ENCODE data around the gene SLC38A10. TPM values are rescaled to one million over a fixed set of nuclear protein-coding genes. Genes with fewer than 3 reads are reported as not detected.

Gene SLC38A10
- total and polyA plus RNA-seq, 10 of the 15 experiments (the other 5 are each of a cell fraction or from before 2014, with no cell fraction given), result 0.52 to 67.9 (median 22.1) TPM

DNA sequence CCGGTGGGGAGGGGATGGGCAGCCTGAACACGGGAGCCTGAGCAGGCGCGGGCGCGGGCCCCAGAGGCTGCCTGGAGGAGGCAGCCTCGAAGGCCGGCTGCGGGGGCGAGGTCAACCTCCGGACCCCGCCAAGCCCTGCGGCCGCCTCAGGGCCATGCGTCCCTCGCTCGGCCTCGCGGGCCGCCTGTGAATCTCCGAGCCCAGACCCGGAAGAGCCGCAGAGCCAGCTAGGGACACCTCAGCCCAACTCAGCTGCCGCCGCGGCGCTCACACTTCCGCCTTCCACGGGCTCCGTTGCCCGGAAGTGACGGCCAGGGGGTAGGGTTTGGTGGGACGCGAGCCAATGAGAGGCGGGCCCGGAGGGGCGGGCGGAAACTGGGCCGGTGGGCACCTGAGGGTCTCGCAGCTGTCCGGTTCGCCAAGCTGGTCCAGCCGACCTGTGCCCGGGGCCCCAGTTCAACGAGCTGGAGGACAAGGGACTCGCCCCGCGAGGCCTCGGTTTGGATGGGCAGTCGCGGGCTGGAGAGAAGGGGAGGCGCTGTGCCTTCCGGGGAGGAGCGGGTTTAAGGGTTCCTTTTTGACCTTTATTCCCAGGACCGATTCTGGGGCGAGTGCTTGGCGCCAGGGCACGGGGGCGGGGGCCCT lies at the start of gene SLC38A10 (continued):
- TF ChIP-seq SMC3 (IDR thresholded peaks at IDR 0.05; ENCODE audit: borderline replicate concordance, low read length) (no peak), EGR1 (IDR thresholded peaks at IDR 0.05; ENCODE audit: borderline replicate concordance in 1 of 2, low read depth in 2 of 2, low read length in 2 of 2) (peak; percentile 20 to 69; a peak in 2 of 3 replicates), BHLHE40 (IDR thresholded peaks at IDR 0.05; ENCODE audit: borderline replicate concordance in 1 of 2, low read depth in 2 of 2, low read length in 1 of 2) (peak in 1 of 2 experiments; percentile 54; a peak in 2 of 4 replicates), RAD21 (IDR thresholded peaks at IDR 0.05; ENCODE audit: insufficient read depth, low read depth, low read length) (no peak), SMAD1 (IDR thresholded peaks at IDR 0.05; ENCODE audit: low read depth, partially characterized antibody) (peak; percentile 42), POLR2AphosphoS5 (IDR thresholded peaks at IDR 0.05; ENCODE audit: low read length) (peak; percentile 96), PKNOX1 (IDR thresholded peaks at IDR 0.05) (no peak), TBL1XR1 (IDR thresholded peaks at IDR 0.05; ENCODE audit: low read depth, low read length) (no peak), RUNX3 (IDR thresholded peaks at IDR 0.05; ENCODE audit: low read length) (no peak), NFYB (IDR thresholded peaks at IDR 0.05; ENCODE audit: insufficient read depth, low read depth, low read length) (peak; percentile 83)

GRCh38 chr17:81342269-81343070 lies 47.4 kb upstream of the SLC38A10 start:
- no peak overlapping the region for H2AFZ ChIP-seq (ENCODE audit: control insufficient read depth, low read depth, low read length)
- peak overlapping the region; percentile 66; the same call in 1 of the 2 replicates for H3K4me2 ChIP-seq (ENCODE audit: control insufficient read depth, insufficient read depth)
- ATAC-seq (no peak), DNase-seq (ENCODE audit: low read depth, low spot score) (no peak), FAIRE-seq (no peak)
- H3K4me1 ChIP-seq (ENCODE audit: control insufficient read depth, insufficient read depth, low read length), result no peaks in the 10 kb centered on the region
- H3K36me3 ChIP-seq (ENCODE audit: control insufficient read depth in 2 of 2, insufficient read depth in 2 of 2, low read length in 1 of 2), result no peaks in the 10 kb centered on the region
- ChIA-PET CTCF (no interaction called here), POLR2A (no interaction called here), SMC1A (ENCODE audit: uncharacterized antibody, unreplicated experiment) (no interaction called here), RAD21 (ENCODE audit: unreplicated experiment) (no interaction called here)
- intact Hi-C loops (cut with micrococcal nuclease; ENCODE audit: unreplicated experiment), result no loop called here
- no TSS peak for BruUV-seq (replicated peaks)
- no peak overlapping the region; the same call in 1 of the 2 replicates for H3K9ac ChIP-seq (ENCODE audit: control insufficient read depth, insufficient read depth, low read length)
- H3K27me3 ChIP-seq (replicated peaks in 1 of 2; ENCODE audit: control insufficient read depth in 2 of 2, insufficient read depth in 2 of 2, low read length in 1 of 2), result no peaks in the 10 kb centered on the region
- peak overlapping the region; percentile 94 for H3K4me3 ChIP-seq
- H3K79me2 ChIP-seq (ENCODE audit: control insufficient read depth, insufficient read depth, low read length), result peaks cover 21% of the 10 kb centered on the region
- no peak overlapping the region for H3K27ac ChIP-seq (ENCODE audit: control insufficient read depth, insufficient read depth)
- in situ Hi-C loops (cut with MboI), result no loop called here
- H3K9me3 ChIP-seq (replicated peaks; ENCODE audit: control insufficient read depth, insufficient read depth, low read length), result no peaks in the 10 kb centered on the region; the same call in 2 of the 3 replicates
- H4K20me1 ChIP-seq (ENCODE audit: control insufficient read depth, insufficient read depth), result no peaks in the 10 kb centered on the region
- 86% methylated on average over 51 of the region's 55 CpGs for WGBS (ENCODE audit: insufficient coverage, insufficient replicate concordance, low lambda C conversion rate, missing lambda C conversion rate)
- TF ChIP-seq JUNB (IDR thresholded peaks at IDR 0.05) (no peak), GATAD2B (conservative IDR thresholded peaks at IDR 0.05; ENCODE audit: low read depth) (no peak), BHLHE40 (IDR thresholded peaks at IDR 0.05; ENCODE audit: borderline replicate concordance in 1 of 2, low read depth in 2 of 2, low read length in 1 of 2) (no peak), CBX5 (IDR thresholded peaks at IDR 0.05; ENCODE audit: low read depth) (no peak), RBBP5 (conservative IDR thresholded peaks at IDR 0.05) (no peak), POLR2A (IDR thresholded peaks at IDR 0.05; ENCODE audit: low read depth, low read length) (no peak), WRNIP1 (IDR thresholded peaks at IDR 0.05; ENCODE audit: borderline replicate concordance, low read depth, low read length) (no peak), RELA (IDR thresholded peaks at IDR 0.05; ENCODE audit: borderline replicate concordance, partially characterized antibody) (no peak), USF1 (IDR thresholded peaks at IDR 0.05; ENCODE audit: borderline replicate concordance, extremely low read length, insufficient read depth, low read depth, low read length) (no peak), POLR2AphosphoS5 (IDR thresholded peaks at IDR 0.05; ENCODE audit: low read length) (no peak)
- TF ChIP-seq, protein P1, sequence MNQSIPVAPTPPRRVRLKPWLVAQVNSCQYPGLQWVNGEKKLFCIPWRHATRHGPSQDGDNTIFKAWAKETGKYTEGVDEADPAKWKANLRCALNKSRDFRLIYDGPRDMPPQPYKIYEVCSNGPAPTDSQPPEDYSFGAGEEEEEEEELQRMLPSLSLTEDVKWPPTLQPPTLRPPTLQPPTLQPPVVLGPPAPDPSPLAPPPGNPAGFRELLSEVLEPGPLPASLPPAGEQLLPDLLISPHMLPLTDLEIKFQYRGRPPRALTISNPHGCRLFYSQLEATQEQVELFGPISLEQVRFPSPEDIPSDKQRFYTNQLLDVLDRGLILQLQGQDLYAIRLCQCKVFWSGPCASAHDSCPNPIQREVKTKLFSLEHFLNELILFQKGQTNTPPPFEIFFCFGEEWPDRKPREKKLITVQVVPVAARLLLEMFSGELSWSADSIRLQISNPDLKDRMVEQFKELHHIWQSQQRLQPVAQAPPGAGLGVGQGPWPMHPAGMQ (IDR thresholded peaks at IDR 0.05; ENCODE audit: borderline replicate concordance), result no peak
